Right cardiac atrium (tissue), 5 donors: Measurements from ENCODE around the gene RTL5. TPM values are rescaled to one million over a fixed set of nuclear protein-coding genes. Genes with fewer than 3 reads are reported as not detected.

Experiments
- ATAC-seq, 2 donors: fragments of 200-7000 bp; cut with Tn5 transposase; one replicate each; pipeline versions ENCODE4 v1.8.0 to v1.9.1; 2020; ENCODE audit warnings: moderate library complexity in 2 of 2, mild to moderate bottlenecking in 1 of 2
- DNase-seq, 3 donors: peaks; one replicate each; pipeline ENCODE4 v3.0.0-alpha.2; 2020
- H3K27ac ChIP-seq: one replicate; pipeline ENCODE4 v1.5.1; 2013; ENCODE audit warnings: mild to moderate bottlenecking, low read length, control low read depth, moderate library complexity
- H3K27me3 ChIP-seq: one replicate; pipeline ENCODE4 v1.6.1; 2013; ENCODE audit not compliant: control insufficient read depth, insufficient read depth
- H3K4me1 ChIP-seq: one replicate; pipeline ENCODE4 v1.6.1; 2013; ENCODE audit warnings: low read length; ENCODE audit not compliant: control insufficient read depth, insufficient read depth
- H3K4me3 ChIP-seq: one replicate; pipeline ENCODE4 v1.5.1; 2013; ENCODE audit warnings: low read length, control low read depth
- H3K9me3 ChIP-seq: one replicate; pipeline ENCODE4 v1.6.1; 2013; ENCODE audit warnings: low read length; ENCODE audit not compliant: control insufficient read depth
- WGBS: extraction: QIAGEN DNeasy Blood & Tissue Kit; methylation state at CpG from one replicate; pipeline ENCODE4 v1.1.7; 2013; 5-methylcytosine and 5-hydroxymethylcytosine counted together
- intact Hi-C, 4 donors: fragments of 100-400 bp; cut with DNase I; formaldehyde crosslinking; loops; one replicate each; pipeline versions ENCODE4 v1.11.0 to v1.14.0; 2022 to 2023
- polyA plus RNA-seq: library from polyadenylated mRNA; stranded (reverse); fragments of 200-250 nt; gene quantifications from one replicate; pipeline ENCODE4 v1.2.3, GENCODE V29; 2013
- total RNA-seq, 4 donors: library from RNA; stranded (reverse); fragmentation: NEBNext Ultra II Directional; extraction: Animal tissue kit (Norgen Biotek cat#: 25700); gene quantifications; one replicate each; pipeline ENCODE4 v1.2.1, GENCODE V29; 2021
- donor health status: healthy with polysubstance abuse.
- donor health status: DM: no; HTN: yes; CAD: no.
- donor health status: DM: no; HTN: no; CAD: no.
- donor health status: DM: no; HTN: yes; CAD: no; lungs with severe emphysema.
- donor health status: DM: yes; HTN: yes; CAD: no.

RTL5 gene
- total and polyA plus RNA-seq, 5 donors, result 2.7 to 5.7 (median 3.7) TPM

- ATAC-seq (no peak), DNase-seq (no peak)
- intact Hi-C loops, result no loop called here
- Histone ChIP-seq H3K27me3 (no peaks in the 10 kb centered on the region), H3K4me1 (no peaks in the 10 kb centered on the region), H3K27ac (no peak overlapping the region), H3K9me3 (no peaks in the 10 kb centered on the region), H3K4me3 (no peak overlapping the region)
- 96% methylated on average over 10 of the region's 10 CpGs for WGBS
Observed at GRCh38 chrX:72108666-72109065, 23.0 kb downstream of the RTL5 start.

GRCh38 chrX:72107841-72108595 lies 23.7 kb downstream of the RTL5 start:
- WGBS, result 78% methylated on average over 12 of the region's 12 CpGs
- Histone ChIP-seq H3K4me1 (no peaks in the 10 kb centered on the region), H3K9me3 (no peaks in the 10 kb centered on the region), H3K4me3 (no peak overlapping the region), H3K27me3 (no peaks in the 10 kb centered on the region), H3K27ac (no peak overlapping the region)
- DNase-seq (no peak), ATAC-seq (no peak)
- intact Hi-C loops, result no loop called here

GRCh38 chrX:72107320-72107719 lies 24.4 kb downstream of the RTL5 start:
- no peak overlapping the region for H3K4me3 ChIP-seq
- H3K27me3 ChIP-seq, result no peaks in the 10 kb centered on the region
- H3K27ac ChIP-seq, result no peak overlapping the region
- ATAC-seq, result no peak
- no peaks in the 10 kb centered on the region for H3K4me1 ChIP-seq
- H3K9me3 ChIP-seq, result no peaks in the 10 kb centered on the region
- DNase-seq, result no peak
- intact Hi-C loops, result no loop called here
- WGBS, result 78% methylated on average over 6 of the region's 6 CpGs

DNA sequence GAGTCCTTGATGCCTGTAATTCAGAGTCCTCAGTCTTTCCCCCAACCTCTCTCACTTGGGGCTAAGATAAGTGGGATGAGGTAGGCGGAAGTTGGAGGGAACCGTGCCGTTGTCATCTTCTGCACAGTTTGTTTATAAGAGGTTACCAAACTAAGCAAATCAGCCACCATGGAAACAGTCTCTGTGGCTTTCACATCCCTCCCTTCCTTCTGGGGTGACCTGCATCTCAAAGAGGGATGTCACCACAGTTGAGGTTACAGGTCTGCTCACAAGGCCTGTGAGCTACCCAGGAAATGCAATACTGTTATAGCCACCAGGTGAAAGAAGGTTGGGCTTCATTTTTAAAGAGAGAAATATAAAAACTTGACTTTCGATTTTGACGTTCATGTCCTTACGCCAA lies 26.3 kb downstream of the RTL5 start:
- no peak overlapping the region for H3K27ac ChIP-seq
- no peak for ATAC-seq

GRCh38 chrX:72102760-72103159 lies 29.0 kb downstream of the RTL5 start:
- H3K27ac ChIP-seq, result no peak overlapping the region
- intact Hi-C loops, result no loop called here
- peaks cover 4% of the 10 kb centered on the region for H3K4me1 ChIP-seq
- DNase-seq (no peak), ATAC-seq (no peak)
- no peaks in the 10 kb centered on the region for H3K27me3 ChIP-seq
- 67% methylated on average over 4 of the region's 4 CpGs for WGBS
- no peak overlapping the region for H3K4me3 ChIP-seq
- H3K9me3 ChIP-seq, result no peaks in the 10 kb centered on the region

More for the DNA sequence above, 26.3 kb downstream of the RTL5 start:
- Histone ChIP-seq H3K4me1 (peaks cover 4% of the 10 kb centered on the region), H3K4me3 (no peak overlapping the region), H3K9me3 (no peaks in the 10 kb centered on the region), H3K27me3 (no peaks in the 10 kb centered on the region)
- intact Hi-C loops, result no loop called here
- 77% methylated on average over 6 of the region's 6 CpGs for WGBS
- no peak for DNase-seq

- Histone ChIP-seq H3K9me3 (no peaks in the 10 kb centered on the region), H3K4me3 (no peak overlapping the region), H3K27me3 (no peaks in the 10 kb centered on the region), H3K4me1 (peaks cover 4% of the 10 kb centered on the region), H3K27ac (no peak overlapping the region)
- intact Hi-C loops, result no loop called here
- DNase-seq (no peak), ATAC-seq (no peak)
- WGBS, result 84% methylated on average over 2 of the region's 2 CpGs
Observed at GRCh38 chrX:72102126-72102525, 29.6 kb downstream of the RTL5 start.

- Histone ChIP-seq H3K27ac (no peak overlapping the region), H3K4me3 (no peak overlapping the region), H3K4me1 (peaks cover 4% of the 10 kb centered on the region), H3K9me3 (no peaks in the 10 kb centered on the region), H3K27me3 (no peaks in the 10 kb centered on the region)
- whole genome bisulfite sequencing, result 45% methylated on average over 4 of the region's 4 CpGs
- peak in 1 of 2 donors; percentile 17 for ATAC-seq
- DNase-seq, result no peak
- intact Hi-C loops, result no loop called here
Observed at GRCh38 chrX:72101597-72102037, 30.1 kb downstream of the RTL5 start.

- DNase-seq (peak in 2 of 3 donors; percentile 50 to 57), ATAC-seq (peak; percentile 68 to 70)
- Histone ChIP-seq H3K4me1 (peaks cover 4% of the 10 kb centered on the region), H3K4me3 (no peak overlapping the region), H3K27me3 (no peaks in the 10 kb centered on the region), H3K9me3 (no peaks in the 10 kb centered on the region), H3K27ac (no peak overlapping the region)
- WGBS, result 78% methylated on average over 9 of the region's 9 CpGs
- intact Hi-C loops, result no loop called here
Observed at GRCh38 chrX:72100824-72101351, 30.8 kb downstream of the RTL5 start.

DNA sequence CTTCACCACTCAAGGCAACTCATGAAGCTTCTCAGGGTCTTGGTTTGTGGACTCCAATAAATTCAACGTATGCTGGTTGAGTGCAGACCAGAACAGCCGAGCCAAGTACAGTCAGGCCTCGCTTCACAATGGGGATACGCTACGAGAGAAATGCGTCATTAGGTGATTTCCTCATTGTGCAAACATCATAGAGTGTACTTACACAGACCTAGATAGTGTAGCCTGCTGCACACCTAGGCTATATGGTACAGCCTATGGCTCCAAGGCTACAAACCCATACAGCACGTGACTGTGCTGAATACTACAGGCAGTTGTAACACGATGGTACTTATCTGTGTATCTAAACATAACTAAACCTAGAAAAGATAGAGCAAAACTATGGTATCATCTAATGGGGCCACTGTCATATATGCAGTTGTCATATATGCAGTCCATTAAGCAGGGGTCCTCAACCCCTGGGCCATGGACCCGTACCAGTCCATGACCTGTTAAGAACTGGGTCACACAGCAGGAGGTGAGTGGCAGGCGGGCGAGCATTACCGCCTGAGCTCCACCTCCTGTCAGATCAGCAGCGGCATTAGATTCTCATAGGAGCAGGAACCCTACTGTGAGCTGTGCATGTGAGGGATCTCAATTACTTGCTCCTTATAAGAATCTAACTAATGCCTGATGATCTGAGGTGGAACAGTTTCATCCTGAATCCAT lies 31.5 kb downstream of the RTL5 start:
- Histone ChIP-seq H3K27me3 (no peaks in the 10 kb centered on the region), H3K4me3 (no peak overlapping the region), H3K9me3 (no peaks in the 10 kb centered on the region), H3K4me1 (peaks cover 4% of the 10 kb centered on the region), H3K27ac (no peak overlapping the region)
- 90% methylated on average over 13 of the region's 13 CpGs for WGBS
- DNase-seq (no peak), ATAC-seq (no peak)
- intact Hi-C loops, result no loop called here

DNA sequence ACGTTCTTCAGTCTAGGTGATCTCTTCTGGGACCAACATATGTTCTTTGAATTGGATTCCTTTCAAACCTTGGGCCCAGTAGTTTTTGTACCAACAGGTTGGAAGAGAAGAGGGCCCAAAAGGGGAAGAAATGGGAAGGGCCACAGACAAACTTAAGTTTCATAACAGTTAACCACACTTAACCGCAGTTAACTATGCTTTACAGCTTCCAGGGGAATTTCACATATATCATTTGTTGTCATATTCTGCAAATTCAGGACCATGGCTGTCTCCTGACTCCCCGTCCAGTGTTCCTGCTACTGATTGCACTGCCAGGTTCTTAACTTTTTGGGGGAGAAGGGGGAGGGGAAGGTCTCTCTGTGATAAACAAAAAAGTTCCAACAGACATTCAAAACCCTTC lies 34.6 kb downstream of the RTL5 start:
- no peak overlapping the region for H3K27ac ChIP-seq
- no peaks in the 10 kb centered on the region for H3K9me3 ChIP-seq
- no peaks in the 10 kb centered on the region for H3K27me3 ChIP-seq
- WGBS, result 86% methylated on average over 3 of the region's 3 CpGs
- no peak overlapping the region for H3K4me3 ChIP-seq
- ATAC-seq (no peak), DNase-seq (no peak)
- intact Hi-C loops, result no loop called here
- peaks cover 4% of the 10 kb centered on the region for H3K4me1 ChIP-seq

- Histone ChIP-seq H3K27ac (no peak overlapping the region), H3K4me1 (no peaks in the 10 kb centered on the region), H3K4me3 (no peak overlapping the region), H3K9me3 (no peaks in the 10 kb centered on the region), H3K27me3 (no peaks in the 10 kb centered on the region)
- WGBS, result 36% methylated on average over 2 of the region's 2 CpGs
- DNase-seq (no peak), ATAC-seq (peak in 1 of 2 donors; percentile 57)
- intact Hi-C loops, result no loop called here
Observed at GRCh38 chrX:72095370-72095769, 36.3 kb downstream of the RTL5 start.
